Activated CD4-positive, alpha-beta T cell treated with anti-CD3 and anti-CD28 coated beads, Interleukin-2, amount 10 ng/mL, durations not matched to agents 7 days and 5 days (primary cell): ENCODE measurements around the gene ATP2B2. TPM values are rescaled to one million over a fixed set of nuclear protein-coding genes. Genes with fewer than 3 reads are reported as not detected.
"Not testable (repeated sequence)": the region's sequence is repeated elsewhere in the genome, so short reads cannot be mapped to it uniquely, and the experiment has no call there.

Experiments used
- CTCF ChIA-PET: fragments of 350-600 bp; sonication (Branson Sonifier 250); formaldehyde crosslinking; loops from one replicate; lab custom pipeline; 2021; ENCODE audit warnings: antibody characterized with exemption; lab: Charles Lee
- POLR2A ChIA-PET: fragments of 350-600 bp; sonication (Branson Sonifier 250); formaldehyde crosslinking; loops from one replicate; lab custom pipeline; 2021; ENCODE audit warnings: antibody characterized with exemption; lab: Charles Lee
- DNase-seq: peaks from one replicate; pipeline ENCODE4 v3.0.0-alpha.2; 2020
- H3K27ac Mint-ChIP-seq: one replicate; pipeline ENCODE4 v1.8.0; 2021; ENCODE audit warnings: mild to moderate bottlenecking, moderate library complexity, mixed read lengths
- H3K27me3 Mint-ChIP-seq: one replicate; pipeline ENCODE4 v1.8.0; 2021; ENCODE audit warnings: mixed read lengths
- H3K36me3 Mint-ChIP-seq: one replicate; pipeline ENCODE4 v1.8.0; 2021; ENCODE audit warnings: low read depth, mixed read lengths
- H3K4me1 Mint-ChIP-seq: one replicate; pipeline ENCODE4 v1.8.0; 2021; ENCODE audit warnings: mixed read lengths
- H3K4me3 Mint-ChIP-seq: one replicate; pipeline ENCODE4 v1.8.0; 2021; ENCODE audit warnings: mild to moderate bottlenecking, moderate library complexity, mixed read lengths
- H3K9me3 Mint-ChIP-seq: one replicate; pipeline ENCODE4 v1.8.0; 2021; ENCODE audit warnings: mixed read lengths
- total RNA-seq, 2 experiments: library from RNA; stranded (reverse); gene quantifications; one replicate each; pipeline ENCODE4 v1.2.3, GENCODE V29; 2021

The ATP2B2 gene
- total RNA-seq, 2 experiments from 2014 or later, result not detected

GRCh38 chr3:10547413-10547812 is 42.0 kb upstream of the ATP2B2 start:
- Mint-ChIP-seq H3K4me1 (peaks cover 42% of the 10 kb centered on the region), H3K9me3 (peaks cover 8% of the 10 kb centered on the region), H3K4me3 (no peak overlapping the region), H3K27ac (no peak overlapping the region), H3K27me3 (peaks cover 10% of the 10 kb centered on the region), H3K36me3 (peaks cover 2% of the 10 kb centered on the region)
- DNase-seq, result no peak
- CTCF ChIA-PET, result interaction anchor here (1.1 kb wide), 1 partner anchor 10 kb away, joined by 3 read pairs; no protein-coding TSS in a partner anchor
- POLR2A ChIA-PET, result no interaction called here

GRCh38 chr3:10546820-10547263 is 41.5 kb upstream of the ATP2B2 start:
- no peak overlapping the region for H3K4me3 Mint-ChIP-seq
- H3K27me3 Mint-ChIP-seq, result peaks cover 10% of the 10 kb centered on the region
- DNase-seq, result no peak
- CTCF ChIA-PET, result no interaction called here
- peaks cover 37% of the 10 kb centered on the region for H3K4me1 Mint-ChIP-seq
- H3K9me3 Mint-ChIP-seq, result peaks cover 10% of the 10 kb centered on the region
- peaks cover 2% of the 10 kb centered on the region for H3K36me3 Mint-ChIP-seq
- H3K27ac Mint-ChIP-seq, result no peak overlapping the region
- POLR2A ChIA-PET, result no interaction called here

GRCh38 chr3:10546181-10546624 is 40.8 kb upstream of the ATP2B2 start:
- Mint-ChIP-seq H3K27me3 (peaks cover 14% of the 10 kb centered on the region), H3K36me3 (peaks cover 2% of the 10 kb centered on the region), H3K27ac (no peak overlapping the region), H3K9me3 (peaks cover 10% of the 10 kb centered on the region), H3K4me3 (no peak overlapping the region), H3K4me1 (peaks cover 30% of the 10 kb centered on the region)
- no peak for DNase-seq
- POLR2A ChIA-PET, result no interaction called here
- CTCF ChIA-PET, result no interaction called here

GRCh38 chr3:10542518-10542917 is 37.1 kb upstream of the ATP2B2 start:
- ChIA-PET POLR2A (no interaction called here), CTCF (no interaction called here)
- Mint-ChIP-seq H3K4me3 (no peak overlapping the region), H3K4me1 (peaks cover 2% of the 10 kb centered on the region), H3K27me3 (peaks cover 36% of the 10 kb centered on the region), H3K9me3 (peaks cover 15% of the 10 kb centered on the region), H3K27ac (no peak overlapping the region), H3K36me3 (peaks cover 2% of the 10 kb centered on the region)
- no peak for DNase-seq

- POLR2A ChIA-PET, CTCF ChIA-PET, H3K4me1 Mint-ChIP-seq, H3K36me3 Mint-ChIP-seq, DNase-seq, H3K27ac Mint-ChIP-seq, H3K4me3 Mint-ChIP-seq: not testable (repeated sequence)
- peaks cover 49% of the 10 kb centered on the region for H3K27me3 Mint-ChIP-seq
- peaks cover 15% of the 10 kb centered on the region for H3K9me3 Mint-ChIP-seq
Measured at GRCh38 chr3:10540347-10540746, 35.0 kb upstream of the ATP2B2 start.

- ChIA-PET POLR2A (no interaction called here), CTCF (no interaction called here)
- Mint-ChIP-seq H3K4me1 (no peaks in the 10 kb centered on the region), H3K4me3 (no peak overlapping the region), H3K27me3 (peaks cover 25% of the 10 kb centered on the region), H3K27ac (no peak overlapping the region), H3K9me3 (no peaks in the 10 kb centered on the region), H3K36me3 (no peaks in the 10 kb centered on the region)
- no peak for DNase-seq
Measured at GRCh38 chr3:10534066-10534465, 28.7 kb upstream of the ATP2B2 start.

- no peak overlapping the region for H3K4me3 Mint-ChIP-seq
- H3K27me3 Mint-ChIP-seq, result peaks cover 22% of the 10 kb centered on the region
- CTCF ChIA-PET, result interaction anchor here (1.4 kb wide), 1 partner anchor 9 kb away, joined by 5 read pairs; no protein-coding TSS in a partner anchor
- H3K9me3 Mint-ChIP-seq, result no peaks in the 10 kb centered on the region
- H3K36me3 Mint-ChIP-seq, result no peaks in the 10 kb centered on the region
- no peak overlapping the region for H3K27ac Mint-ChIP-seq
- no peak for DNase-seq
- no peaks in the 10 kb centered on the region for H3K4me1 Mint-ChIP-seq
- POLR2A ChIA-PET, result no interaction called here
Measured at GRCh38 chr3:10533737-10534023, 28.3 kb upstream of the ATP2B2 start.

- ChIA-PET CTCF (interaction anchor here (1.4 kb wide), 1 partner anchor 9 kb away, joined by 5 read pairs; no protein-coding TSS in a partner anchor), POLR2A (no interaction called here)
- Mint-ChIP-seq H3K27ac (no peak overlapping the region), H3K4me1 (no peaks in the 10 kb centered on the region), H3K36me3 (no peaks in the 10 kb centered on the region), H3K27me3 (peaks cover 18% of the 10 kb centered on the region), H3K4me3 (no peak overlapping the region), H3K9me3 (no peaks in the 10 kb centered on the region)
- no peak for DNase-seq
Measured at GRCh38 chr3:10532939-10533736, 27.8 kb upstream of the ATP2B2 start.

GRCh38 chr3:10531031-10531430 is 25.6 kb upstream of the ATP2B2 start:
- Mint-ChIP-seq H3K27me3 (peaks cover 8% of the 10 kb centered on the region), H3K4me3 (no peak overlapping the region), H3K9me3 (no peaks in the 10 kb centered on the region), H3K36me3 (no peaks in the 10 kb centered on the region), H3K27ac (no peak overlapping the region), H3K4me1 (no peaks in the 10 kb centered on the region)
- ChIA-PET CTCF (no interaction called here), POLR2A (no interaction called here)
- DNase-seq, result no peak

- Mint-ChIP-seq H3K4me3 (no peak overlapping the region), H3K27ac (no peak overlapping the region), H3K9me3 (no peaks in the 10 kb centered on the region), H3K36me3 (no peaks in the 10 kb centered on the region), H3K4me1 (no peaks in the 10 kb centered on the region), H3K27me3 (peaks cover 9% of the 10 kb centered on the region)
- POLR2A ChIA-PET, result no interaction called here
- DNase-seq, result no peak
- CTCF ChIA-PET, result interaction anchor here (0.6 kb wide), 1 partner anchor 1104 kb away, joined by 3 read pairs; no protein-coding TSS in a partner anchor
Measured at GRCh38 chr3:10530241-10530640, 24.9 kb upstream of the ATP2B2 start.

- ChIA-PET POLR2A (no interaction called here), CTCF (interaction anchor here (0.6 kb wide), 1 partner anchor 1103 kb away, joined by 3 read pairs; no protein-coding TSS in a partner anchor)
- Mint-ChIP-seq H3K4me1 (no peaks in the 10 kb centered on the region), H3K9me3 (no peaks in the 10 kb centered on the region), H3K27me3 (peaks cover 11% of the 10 kb centered on the region), H3K36me3 (no peaks in the 10 kb centered on the region), H3K27ac (no peak overlapping the region), H3K4me3 (no peak overlapping the region)
- no peak for DNase-seq
Measured at GRCh38 chr3:10529809-10530208, 24.4 kb upstream of the ATP2B2 start.

GRCh38 chr3:10528046-10528445 is 22.7 kb upstream of the ATP2B2 start:
- POLR2A ChIA-PET, result no interaction called here
- Mint-ChIP-seq H3K4me1 (no peaks in the 10 kb centered on the region), H3K9me3 (no peaks in the 10 kb centered on the region), H3K36me3 (no peaks in the 10 kb centered on the region), H3K4me3 (no peak overlapping the region), H3K27ac (no peak overlapping the region), H3K27me3 (peaks cover 28% of the 10 kb centered on the region)
- DNase-seq, result no peak
- CTCF ChIA-PET, result no interaction called here

GRCh38 chr3:10527295-10528001 is 22.1 kb upstream of the ATP2B2 start:
- POLR2A ChIA-PET, result no interaction called here
- H3K27ac Mint-ChIP-seq, result no peak overlapping the region
- CTCF ChIA-PET, result no interaction called here
- H3K9me3 Mint-ChIP-seq, result no peaks in the 10 kb centered on the region
- H3K27me3 Mint-ChIP-seq, result peaks cover 34% of the 10 kb centered on the region
- H3K4me1 Mint-ChIP-seq, result no peaks in the 10 kb centered on the region
- H3K4me3 Mint-ChIP-seq, result no peak overlapping the region
- DNase-seq, result no peak
- H3K36me3 Mint-ChIP-seq, result no peaks in the 10 kb centered on the region
